Osteocyte (in vitro differentiated cells): ENCODE measurements around the gene SLC25A5. TPM values are rescaled to one million over a fixed set of nuclear protein-coding genes. Genes with fewer than 3 reads are reported as not detected.
A peak's percentile ranks its signal among the peaks of the same experiment; 100 is the strongest.
"Not testable (repeated sequence)": the region's sequence is repeated elsewhere in the genome, so short reads cannot be mapped to it uniquely, and the experiment has no call there.

Source experiments
- DNase-seq: peaks from one replicate; pipeline ENCODE4 v3.0.0; 2021; ENCODE audit warnings: mixed read lengths; ENCODE audit not compliant: unreplicated experiment; ENCODE audit errors: extremely low spot score
- H3K27ac Mint-ChIP-seq: one replicate; pipeline ENCODE4 v1.8.0; 2021; ENCODE audit warnings: mild to moderate bottlenecking, mixed read lengths; ENCODE audit not compliant: unreplicated experiment
- H3K27me3 Mint-ChIP-seq: one replicate; pipeline ENCODE4 v1.8.0; 2021; ENCODE audit warnings: mixed read lengths; ENCODE audit not compliant: unreplicated experiment
- H3K36me3 Mint-ChIP-seq: one replicate; pipeline ENCODE4 v1.8.0; 2021; ENCODE audit warnings: mixed read lengths; ENCODE audit not compliant: unreplicated experiment
- H3K4me1 Mint-ChIP-seq: one replicate; pipeline ENCODE4 v1.8.0; 2021; ENCODE audit warnings: mixed read lengths; ENCODE audit not compliant: unreplicated experiment
- H3K4me3 Mint-ChIP-seq: one replicate; pipeline ENCODE4 v1.8.0; 2021; ENCODE audit warnings: mild to moderate bottlenecking, moderate library complexity, mixed read lengths; ENCODE audit not compliant: unreplicated experiment
- H3K9me3 Mint-ChIP-seq: one replicate; pipeline ENCODE4 v1.8.0; 2021; ENCODE audit warnings: mixed read lengths; ENCODE audit not compliant: unreplicated experiment
- CTCF ChIP-seq: fragments of 200-600 bp; sonication (generic); IDR thresholded peaks from 2 replicates; pipeline ENCODE4 v1.5.0; 2021; ENCODE audit warnings: antibody characterized with exemption, mild to moderate bottlenecking, moderate library complexity
- total RNA-seq: library from RNA; stranded (reverse); gene quantifications from 2 replicates; pipeline ENCODE4 v1.2.1, GENCODE V29; 2021

SLC25A5 gene
- total RNA-seq, 1 donor from 2014 or later, result 245 TPM

- peaks cover 26% of the 10 kb centered on the region for H3K4me1 Mint-ChIP-seq
- H3K9me3 Mint-ChIP-seq, result peaks cover 7% of the 10 kb centered on the region
Measured at GRCh38 chrX:119500061-119500800, 32.0 kb downstream of the SLC25A5 start.

GRCh38 chrX:119501511-119502148 is 33.4 kb downstream of the SLC25A5 start:
- DNase-seq, result no peak
- Mint-ChIP-seq H3K4me3 (no peak overlapping the region), H3K4me1 (peaks cover 26% of the 10 kb centered on the region), H3K27ac (peak overlapping the region; percentile 92), H3K36me3 (no peaks in the 10 kb centered on the region), H3K9me3 (peaks cover 2% of the 10 kb centered on the region), H3K27me3 (no peaks in the 10 kb centered on the region)
- no peak for TF ChIP-seq CTCF

More at GRCh38 chrX:119500061-119500800, 32.0 kb downstream of the SLC25A5 start:
- Mint-ChIP-seq H3K27me3 (no peaks in the 10 kb centered on the region), H3K4me3 (no peak overlapping the region), H3K36me3 (no peaks in the 10 kb centered on the region), H3K27ac (no peak overlapping the region)
- no peak for TF ChIP-seq CTCF
- DNase-seq, result no peak

- Mint-ChIP-seq H3K36me3 (no peaks in the 10 kb centered on the region), H3K27ac (peak overlapping the region; percentile 92), H3K9me3 (no peaks in the 10 kb centered on the region), H3K4me3 (no peak overlapping the region), H3K4me1 (peaks cover 32% of the 10 kb centered on the region), H3K27me3 (no peaks in the 10 kb centered on the region)
- no peak for TF ChIP-seq CTCF
- peak; percentile 89 for DNase-seq
Measured at GRCh38 chrX:119502727-119503483, 34.7 kb downstream of the SLC25A5 start.

- Mint-ChIP-seq H3K4me3 (no peak overlapping the region), H3K9me3 (no peaks in the 10 kb centered on the region), H3K4me1 (peaks cover 33% of the 10 kb centered on the region), H3K36me3 (no peaks in the 10 kb centered on the region), H3K27ac (peak overlapping the region; percentile 92), H3K27me3 (no peaks in the 10 kb centered on the region)
- no peak for TF ChIP-seq CTCF
- DNase-seq, result no peak
Measured at GRCh38 chrX:119503484-119503861, 35.2 kb downstream of the SLC25A5 start.

GRCh38 chrX:119505145-119505544 is 36.9 kb downstream of the SLC25A5 start:
- not testable (repeated sequence) for H3K9me3 Mint-ChIP-seq, H3K4me3 Mint-ChIP-seq, H3K36me3 Mint-ChIP-seq, H3K27ac Mint-ChIP-seq, DNase-seq, H3K27me3 Mint-ChIP-seq
- H3K4me1 Mint-ChIP-seq, result peaks cover 37% of the 10 kb centered on the region
